ENCODE data around the gene CD8B.

DNA sequence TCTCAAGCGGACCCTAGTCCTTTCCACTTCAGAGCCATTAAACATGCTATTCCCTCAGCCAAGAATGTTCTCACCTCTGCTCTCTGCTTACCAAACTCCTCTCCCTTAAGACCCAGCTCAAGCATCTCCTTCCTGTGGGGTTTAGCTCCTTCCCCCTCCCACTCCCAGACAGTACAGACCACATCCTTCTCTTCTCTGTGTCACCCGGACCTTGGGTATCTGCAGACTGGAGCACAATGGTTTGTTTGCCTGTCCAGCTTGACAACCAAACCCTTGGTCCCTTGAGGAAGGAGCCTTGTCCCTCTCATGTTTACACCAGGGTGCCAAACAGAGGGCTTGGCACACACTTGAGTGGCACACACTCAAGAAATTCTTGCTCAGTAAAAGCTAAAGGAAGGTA, 66.8 kb downstream of the CD8B start:
- TF ChIP-seq, protein P1, sequence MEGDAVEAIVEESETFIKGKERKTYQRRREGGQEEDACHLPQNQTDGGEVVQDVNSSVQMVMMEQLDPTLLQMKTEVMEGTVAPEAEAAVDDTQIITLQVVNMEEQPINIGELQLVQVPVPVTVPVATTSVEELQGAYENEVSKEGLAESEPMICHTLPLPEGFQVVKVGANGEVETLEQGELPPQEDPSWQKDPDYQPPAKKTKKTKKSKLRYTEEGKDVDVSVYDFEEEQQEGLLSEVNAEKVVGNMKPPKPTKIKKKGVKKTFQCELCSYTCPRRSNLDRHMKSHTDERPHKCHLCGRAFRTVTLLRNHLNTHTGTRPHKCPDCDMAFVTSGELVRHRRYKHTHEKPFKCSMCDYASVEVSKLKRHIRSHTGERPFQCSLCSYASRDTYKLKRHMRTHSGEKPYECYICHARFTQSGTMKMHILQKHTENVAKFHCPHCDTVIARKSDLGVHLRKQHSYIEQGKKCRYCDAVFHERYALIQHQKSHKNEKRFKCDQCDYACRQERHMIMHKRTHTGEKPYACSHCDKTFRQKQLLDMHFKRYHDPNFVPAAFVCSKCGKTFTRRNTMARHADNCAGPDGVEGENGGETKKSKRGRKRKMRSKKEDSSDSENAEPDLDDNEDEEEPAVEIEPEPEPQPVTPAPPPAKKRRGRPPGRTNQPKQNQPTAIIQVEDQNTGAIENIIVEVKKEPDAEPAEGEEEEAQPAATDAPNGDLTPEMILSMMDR (conservative IDR thresholded peaks at IDR 0.05; ENCODE audit: low read depth, low read length): no peak
- no peak for TF ChIP-seq EZH2 (IDR thresholded peaks at IDR 0.05; ENCODE audit: low read length, unreplicated experiment)
